WTC11 (cell line): ENCODE results near the gene MDGA2. TPM values are rescaled to one million over a fixed set of nuclear protein-coding genes. Genes with fewer than 3 reads are reported as not detected.

Source experiments
- ATAC-seq: fragments of 200-7000 bp; cut with Tn5 transposase; 2 replicates; pipeline ENCODE4 v1.10.0; 2021; ENCODE audit warnings: mild to moderate bottlenecking, moderate library complexity
- CTCF ChIA-PET: fragments of 300-600 bp; sonication (Branson Sonifier 250); formaldehyde crosslinking; loops from one replicate; lab custom pipeline; 2021; ENCODE audit warnings: antibody characterized with exemption; lab: Charles Lee
- POLR2A ChIA-PET: fragments of 350-600 bp; sonication (Branson Sonifier 250); formaldehyde crosslinking; loops from one replicate; lab custom pipeline; 2021; ENCODE audit warnings: antibody characterized with exemption; lab: Charles Lee
- DNase-seq: peaks from one replicate; pipeline ENCODE4 v3.0.0; 2021; ENCODE audit warnings: low spot score
- H3K27ac Mint-ChIP-seq: 2 replicates; pipeline ENCODE4 v1.8.0; 2021; ENCODE audit warnings: mixed read lengths
- H3K27me3 Mint-ChIP-seq: 2 replicates; pipeline ENCODE4 v1.8.0; 2021; ENCODE audit warnings: low read depth, mild to moderate bottlenecking, moderate library complexity, mixed read lengths
- H3K36me3 Mint-ChIP-seq: 2 replicates; pipeline ENCODE4 v1.8.0; 2021; ENCODE audit warnings: mixed read lengths
- H3K4me1 Mint-ChIP-seq: 2 replicates; pipeline ENCODE4 v1.8.0; 2022; ENCODE audit warnings: mixed read lengths
- H3K4me3 Mint-ChIP-seq: 2 replicates; pipeline ENCODE4 v1.8.0; 2021; ENCODE audit warnings: mild to moderate bottlenecking, moderate library complexity, mixed read lengths
- H3K9me3 Mint-ChIP-seq: 2 replicates; pipeline ENCODE4 v1.8.0; 2021; ENCODE audit warnings: mixed read lengths
- ATF1 ChIP-seq: sonication (generic); formaldehyde crosslinking; IDR thresholded peaks from 2 replicates; pipeline ENCODE4 v1.8.1; 2023; ENCODE audit warnings: mild to moderate bottlenecking, moderate library complexity, missing genetic modification reagents
- CBFB ChIP-seq: sonication (generic); formaldehyde crosslinking; IDR thresholded peaks from 2 replicates; pipeline ENCODE4 v1.8.1; 2022; ENCODE audit warnings: mild to moderate bottlenecking, low read depth, missing genetic modification reagents
- E2F1 ChIP-seq: sonication (generic); formaldehyde crosslinking; IDR thresholded peaks from 2 replicates; pipeline ENCODE4 v1.8.0; 2022; ENCODE audit warnings: mild to moderate bottlenecking, missing genetic modification reagents
- ERG ChIP-seq: fragments of 250-450 bp; sonication (Bioruptor Pico); IDR thresholded peaks from 2 replicates; pipeline ENCODE4 v1.8.0; 2021; ENCODE audit warnings: mild to moderate bottlenecking
- ESRRA ChIP-seq: sonication (generic); formaldehyde crosslinking; IDR thresholded peaks from 2 replicates; pipeline ENCODE4 v1.8.1; 2022; ENCODE audit warnings: mild to moderate bottlenecking, missing genetic modification reagents, borderline replicate concordance
- FOXJ3 ChIP-seq: sonication (generic); formaldehyde crosslinking; IDR thresholded peaks from 2 replicates; pipeline ENCODE4 v1.9.0; 2021; ENCODE audit warnings: missing genetic modification reagents, mild to moderate bottlenecking, borderline replicate concordance
- GTF2I ChIP-seq: fragments of 250-450 bp; sonication (Bioruptor Pico); conservative IDR thresholded peaks from 2 replicates; pipeline ENCODE4 v1.4.0; 2021; ENCODE audit warnings: mild to moderate bottlenecking
- MLX ChIP-seq: sonication (generic); formaldehyde crosslinking; IDR thresholded peaks from 2 replicates; pipeline ENCODE4 v1.8.1; 2023; ENCODE audit warnings: mild to moderate bottlenecking, missing genetic modification reagents, moderate library complexity
- NR2C2 ChIP-seq: sonication (generic); formaldehyde crosslinking; IDR thresholded peaks from 2 replicates; pipeline ENCODE4 v1.8.0; 2022; ENCODE audit warnings: mild to moderate bottlenecking, missing genetic modification reagents
- NR3C1 ChIP-seq: sonication (generic); formaldehyde crosslinking; conservative IDR thresholded peaks from 2 replicates; pipeline ENCODE4 v1.8.1; 2023; ENCODE audit warnings: low read depth, mild to moderate bottlenecking, missing genetic modification reagents
- RORB ChIP-seq: fragments of 250-450 bp; sonication (Bioruptor Pico); IDR thresholded peaks from 2 replicates; pipeline ENCODE4 v1.9.0; 2021; ENCODE audit warnings: mild to moderate bottlenecking
- TCF7 ChIP-seq: sonication (generic); formaldehyde crosslinking; IDR thresholded peaks from 2 replicates; pipeline ENCODE4 v1.8.0; 2022; ENCODE audit warnings: mild to moderate bottlenecking, low read depth, missing genetic modification reagents, moderate library complexity
- ZNF423 ChIP-seq: fragments of 250-450 bp; sonication (Bioruptor Pico); IDR thresholded peaks from 2 replicates; pipeline ENCODE4 v2.1.2; 2022; ENCODE audit warnings: mild to moderate bottlenecking, moderate library complexity
- ZNF532 ChIP-seq: fragments of 250-450 bp; sonication (Bioruptor Pico); IDR thresholded peaks from 2 replicates; pipeline ENCODE4 v1.9.0; 2021; ENCODE audit warnings: mild to moderate bottlenecking, borderline replicate concordance
- ZSCAN18 ChIP-seq: fragments of 250-450 bp; sonication (Bioruptor Pico); IDR thresholded peaks from 2 replicates; pipeline ENCODE4 v2.1.2; 2022; ENCODE audit warnings: mild to moderate bottlenecking, moderate library complexity
- total RNA-seq: library from RNA; stranded (reverse); gene quantifications from 3 replicates; pipeline ENCODE4 v1.2.3, GENCODE V29; 2021
- TF ChIP-seq, protein P1 (sequence below): sonication (generic); formaldehyde crosslinking; IDR thresholded peaks from 2 replicates; pipeline ENCODE4 v1.8.1; 2023; ENCODE audit warnings: mild to moderate bottlenecking, missing genetic modification reagents
- TF ChIP-seq, protein P2 (sequence below): fragments of 250-450 bp; sonication (Bioruptor Pico); conservative IDR thresholded peaks from 2 replicates; pipeline ENCODE4 v1.9.0; 2021; ENCODE audit warnings: mild to moderate bottlenecking
- TF ChIP-seq, protein P3 (sequence below): fragments of 200-600 bp; IDR thresholded peaks from 2 replicates; pipeline ENCODE4 v1.8.0; 2022; ENCODE audit warnings: antibody characterized with exemption

The MDGA2 gene
- total RNA-seq, 1 experiment from 2014 or later: 4.9 TPM

DNA sequence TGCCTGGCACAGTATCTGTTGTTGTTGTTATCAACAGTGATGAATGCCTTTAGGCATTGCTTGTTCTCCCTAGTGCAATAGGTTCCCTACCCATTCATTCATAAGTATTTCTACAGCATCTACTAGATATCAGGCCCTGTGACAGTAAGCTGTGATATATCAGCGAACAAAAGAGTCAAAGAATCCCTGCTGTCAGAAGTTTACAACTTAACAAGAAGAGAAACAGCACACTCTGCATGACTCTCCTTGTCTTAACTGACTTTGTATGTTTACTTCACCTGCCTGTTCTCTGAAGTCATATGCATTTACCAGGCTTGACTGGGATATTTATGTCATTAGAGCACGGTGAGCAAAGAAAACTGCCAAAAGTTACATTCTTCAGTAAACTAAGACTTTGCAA is 571.6 kb downstream of the MDGA2 start (continued):
- TF ChIP-seq, protein P1, sequence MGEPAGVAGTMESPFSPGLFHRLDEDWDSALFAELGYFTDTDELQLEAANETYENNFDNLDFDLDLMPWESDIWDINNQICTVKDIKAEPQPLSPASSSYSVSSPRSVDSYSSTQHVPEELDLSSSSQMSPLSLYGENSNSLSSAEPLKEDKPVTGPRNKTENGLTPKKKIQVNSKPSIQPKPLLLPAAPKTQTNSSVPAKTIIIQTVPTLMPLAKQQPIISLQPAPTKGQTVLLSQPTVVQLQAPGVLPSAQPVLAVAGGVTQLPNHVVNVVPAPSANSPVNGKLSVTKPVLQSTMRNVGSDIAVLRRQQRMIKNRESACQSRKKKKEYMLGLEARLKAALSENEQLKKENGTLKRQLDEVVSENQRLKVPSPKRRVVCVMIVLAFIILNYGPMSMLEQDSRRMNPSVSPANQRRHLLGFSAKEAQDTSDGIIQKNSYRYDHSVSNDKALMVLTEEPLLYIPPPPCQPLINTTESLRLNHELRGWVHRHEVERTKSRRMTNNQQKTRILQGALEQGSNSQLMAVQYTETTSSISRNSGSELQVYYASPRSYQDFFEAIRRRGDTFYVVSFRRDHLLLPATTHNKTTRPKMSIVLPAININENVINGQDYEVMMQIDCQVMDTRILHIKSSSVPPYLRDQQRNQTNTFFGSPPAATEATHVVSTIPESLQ: no peak

- TF ChIP-seq MLX (CRISPR knock-in tag): no peak
- no peak for TF ChIP-seq NR3C1 (CRISPR knock-in tag)
- no peak for TF ChIP-seq ERG (CRISPR knock-in tag)
- no peak for TF ChIP-seq CBFB
- no peak for TF ChIP-seq ZNF532 (CRISPR knock-in tag)
- TF ChIP-seq TCF7 (CRISPR knock-in tag): no peak
- no peak for TF ChIP-seq GTF2I
- no peak for TF ChIP-seq E2F1 (CRISPR knock-in tag)
- TF ChIP-seq, protein P2, sequence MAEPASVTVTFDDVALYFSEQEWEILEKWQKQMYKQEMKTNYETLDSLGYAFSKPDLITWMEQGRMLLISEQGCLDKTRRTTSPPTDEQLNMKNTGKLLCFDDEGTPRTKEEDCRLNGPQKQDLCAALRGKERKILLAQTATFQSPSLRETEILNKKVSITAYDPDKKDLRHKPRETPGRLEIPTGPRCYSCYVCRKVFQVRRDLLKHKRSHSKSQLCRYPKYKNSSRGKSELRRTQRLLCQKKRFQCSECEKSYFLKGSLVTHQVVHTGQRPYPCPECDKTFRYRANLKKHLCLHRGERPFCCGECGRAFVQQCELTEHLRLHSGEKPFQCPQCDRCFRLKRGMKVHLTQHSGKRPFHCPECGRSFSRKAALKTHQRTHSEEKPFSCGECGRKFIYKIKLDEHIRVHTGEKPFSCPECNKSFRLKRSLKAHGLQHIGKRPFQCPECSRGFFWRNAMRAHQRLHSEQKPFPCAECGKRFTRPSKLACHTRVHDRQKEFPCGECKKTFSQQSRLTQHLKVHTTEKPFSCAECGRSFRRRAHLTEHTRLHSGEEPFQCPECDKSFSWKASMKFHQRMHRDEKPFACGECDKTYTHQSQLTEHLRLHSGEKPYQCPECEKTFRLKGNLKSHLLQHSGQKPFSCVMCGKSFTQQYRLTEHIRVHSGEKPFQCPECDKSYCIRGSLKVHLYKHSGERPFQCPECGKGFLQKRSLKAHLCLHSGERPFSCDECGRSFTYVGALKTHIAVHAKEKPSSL (CRISPR knock-in tag): no peak
- TF ChIP-seq ZSCAN18 (CRISPR knock-in tag): no peak
- no peak for TF ChIP-seq ATF1 (CRISPR knock-in tag)
- no peak for TF ChIP-seq ESRRA
- no peak for TF ChIP-seq FOXJ3 (CRISPR knock-in tag)
- TF ChIP-seq RORB (CRISPR knock-in tag): no peak
- TF ChIP-seq NR2C2 (CRISPR knock-in tag): no peak
- TF ChIP-seq, protein P3, sequence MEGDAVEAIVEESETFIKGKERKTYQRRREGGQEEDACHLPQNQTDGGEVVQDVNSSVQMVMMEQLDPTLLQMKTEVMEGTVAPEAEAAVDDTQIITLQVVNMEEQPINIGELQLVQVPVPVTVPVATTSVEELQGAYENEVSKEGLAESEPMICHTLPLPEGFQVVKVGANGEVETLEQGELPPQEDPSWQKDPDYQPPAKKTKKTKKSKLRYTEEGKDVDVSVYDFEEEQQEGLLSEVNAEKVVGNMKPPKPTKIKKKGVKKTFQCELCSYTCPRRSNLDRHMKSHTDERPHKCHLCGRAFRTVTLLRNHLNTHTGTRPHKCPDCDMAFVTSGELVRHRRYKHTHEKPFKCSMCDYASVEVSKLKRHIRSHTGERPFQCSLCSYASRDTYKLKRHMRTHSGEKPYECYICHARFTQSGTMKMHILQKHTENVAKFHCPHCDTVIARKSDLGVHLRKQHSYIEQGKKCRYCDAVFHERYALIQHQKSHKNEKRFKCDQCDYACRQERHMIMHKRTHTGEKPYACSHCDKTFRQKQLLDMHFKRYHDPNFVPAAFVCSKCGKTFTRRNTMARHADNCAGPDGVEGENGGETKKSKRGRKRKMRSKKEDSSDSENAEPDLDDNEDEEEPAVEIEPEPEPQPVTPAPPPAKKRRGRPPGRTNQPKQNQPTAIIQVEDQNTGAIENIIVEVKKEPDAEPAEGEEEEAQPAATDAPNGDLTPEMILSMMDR: no peak
- TF ChIP-seq ZNF423 (CRISPR knock-in tag): no peak
- POLR2A ChIA-PET: no interaction called here
- H3K9me3 Mint-ChIP-seq: peaks cover 25% of the 10 kb centered on the region
- peaks cover 2% of the 10 kb centered on the region; the same call in 1 of the 2 replicates for H3K27me3 Mint-ChIP-seq
- DNase-seq: no peak
- H3K4me3 Mint-ChIP-seq: 0 out of 2 replicates have a peak overlapping the region, but pooled peaks have one; percentile 4
- H3K36me3 Mint-ChIP-seq: peaks cover 28% of the 10 kb centered on the region
- H3K4me1 Mint-ChIP-seq: peaks cover 38% of the 10 kb centered on the region
- ATAC-seq: peak; percentile 47; the same call in 1 of the 2 replicates
- peak overlapping the region; percentile 92 for H3K27ac Mint-ChIP-seq
- CTCF ChIA-PET: no interaction called here
Measured at GRCh38 chr14:47102472-47102871, 572.9 kb downstream of the MDGA2 start.
